Measurements from ENCODE around the gene OVCA2.

DNA sequence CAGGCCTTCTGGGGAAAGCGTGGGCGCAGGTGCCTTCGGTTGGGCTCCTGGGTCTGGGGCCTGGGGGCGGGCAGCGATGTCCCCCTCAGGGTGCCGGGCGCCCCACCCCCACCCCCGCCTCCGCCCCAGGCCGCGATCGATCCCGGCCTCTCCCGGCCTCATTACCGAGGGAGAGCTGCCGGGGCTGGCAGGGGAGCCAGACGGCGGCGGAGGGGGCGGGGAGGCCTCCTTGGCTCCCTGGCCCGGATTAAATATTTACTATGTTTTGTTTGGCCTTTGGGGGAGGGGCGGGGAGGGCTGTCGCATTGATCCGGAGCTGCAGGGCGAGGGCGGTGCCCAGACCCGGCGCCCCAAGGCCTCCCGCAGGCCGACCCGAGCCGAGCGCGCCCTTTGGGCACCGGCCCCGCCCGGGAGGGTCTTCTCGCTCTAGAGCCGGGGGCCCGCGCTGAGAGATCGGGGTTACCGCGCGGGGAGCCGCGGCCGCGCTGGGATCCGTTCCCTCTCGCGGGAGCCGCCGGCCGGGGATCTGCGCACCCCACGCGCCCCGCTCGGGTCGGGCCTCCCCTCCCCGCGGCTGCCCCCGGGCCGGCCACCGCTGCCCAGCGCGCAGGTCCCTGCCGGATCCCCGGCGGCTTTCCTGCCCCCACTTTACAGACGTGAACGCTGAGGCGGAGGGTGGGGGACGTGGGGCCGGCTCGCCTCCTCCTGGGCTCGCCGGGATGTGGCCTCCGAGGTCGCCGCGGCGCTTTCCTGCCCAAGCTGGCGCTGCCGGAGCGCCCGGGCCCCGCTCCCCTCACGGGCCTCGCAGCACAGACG lies 43.7 kb upstream of the OVCA2 start:
- no peak for TF ChIP-seq EZH2 (IDR thresholded peaks at IDR 0.05; ENCODE audit: low read depth)
- TF ChIP-seq, protein P1, sequence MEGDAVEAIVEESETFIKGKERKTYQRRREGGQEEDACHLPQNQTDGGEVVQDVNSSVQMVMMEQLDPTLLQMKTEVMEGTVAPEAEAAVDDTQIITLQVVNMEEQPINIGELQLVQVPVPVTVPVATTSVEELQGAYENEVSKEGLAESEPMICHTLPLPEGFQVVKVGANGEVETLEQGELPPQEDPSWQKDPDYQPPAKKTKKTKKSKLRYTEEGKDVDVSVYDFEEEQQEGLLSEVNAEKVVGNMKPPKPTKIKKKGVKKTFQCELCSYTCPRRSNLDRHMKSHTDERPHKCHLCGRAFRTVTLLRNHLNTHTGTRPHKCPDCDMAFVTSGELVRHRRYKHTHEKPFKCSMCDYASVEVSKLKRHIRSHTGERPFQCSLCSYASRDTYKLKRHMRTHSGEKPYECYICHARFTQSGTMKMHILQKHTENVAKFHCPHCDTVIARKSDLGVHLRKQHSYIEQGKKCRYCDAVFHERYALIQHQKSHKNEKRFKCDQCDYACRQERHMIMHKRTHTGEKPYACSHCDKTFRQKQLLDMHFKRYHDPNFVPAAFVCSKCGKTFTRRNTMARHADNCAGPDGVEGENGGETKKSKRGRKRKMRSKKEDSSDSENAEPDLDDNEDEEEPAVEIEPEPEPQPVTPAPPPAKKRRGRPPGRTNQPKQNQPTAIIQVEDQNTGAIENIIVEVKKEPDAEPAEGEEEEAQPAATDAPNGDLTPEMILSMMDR (conservative IDR thresholded peaks at IDR 0.05) = no peak

Measured in PC-9 (cell line).